GF-D8 (cell line): ENCODE measurements around the gene GALNT6.

Experiments used
- DNase-seq: peaks from one replicate; lab custom pipeline; 2025; lab: John Stamatoyannopoulos, UW

The GALNT6 gene

GRCh38 chr12:51391283-51392123 lies at the start of gene GALNT6:
Gene GALNT6 (minus strand): TSS chr12:51391406. CDS start chr12:51379781, 11,625 bp downstream.
- peak; percentile 30 for DNase-seq

GRCh38 chr12:51439330-51439729 lies 48.1 kb upstream of the GALNT6 start:
- no peak for DNase-seq

GRCh38 chr12:51437431-51437830 lies 46.2 kb upstream of the GALNT6 start:
- no peak for DNase-seq

GRCh38 chr12:51434305-51434704 lies 43.1 kb upstream of the GALNT6 start:
- no peak for DNase-seq

- no peak for DNase-seq
These were observed 41.7 kb upstream of the GALNT6 start for GRCh38 chr12:51432921-51433320.

- no peak for DNase-seq
These were observed 39.1 kb upstream of the GALNT6 start for GRCh38 chr12:51430196-51430895.

GRCh38 chr12:51429700-51430099 lies 38.5 kb upstream of the GALNT6 start:
- DNase-seq = no peak

GRCh38 chr12:51428256-51428655 lies 37.0 kb upstream of the GALNT6 start:
- DNase-seq = no peak

GRCh38 chr12:51424662-51425539 lies 33.7 kb upstream of the GALNT6 start, which contains the start of gene SLC4A8:
Gene SLC4A8 (plus strand): TSS chr12:51424831. CDS start chr12:51424988, 157 bp downstream.
- DNase-seq = no peak

- DNase-seq = no peak
These were observed 33.0 kb upstream of the GALNT6 start for GRCh38 chr12:51424094-51424661.

GRCh38 chr12:51421266-51421884 lies 30.2 kb upstream of the GALNT6 start:
- no peak for DNase-seq

GRCh38 chr12:51419425-51420193 lies 28.4 kb upstream of the GALNT6 start:
- no peak for DNase-seq

- no peak for DNase-seq
These were observed 26.6 kb upstream of the GALNT6 start for GRCh38 chr12:51417826-51418225.

- no peak for DNase-seq
These were observed 24.7 kb upstream of the GALNT6 start for GRCh38 chr12:51415931-51416330.

GRCh38 chr12:51413791-51414190 lies 22.6 kb upstream of the GALNT6 start:
- no peak for DNase-seq

- DNase-seq = no peak
These were observed 21.9 kb upstream of the GALNT6 start for GRCh38 chr12:51413149-51413548.

GRCh38 chr12:51409846-51410245 lies 18.6 kb upstream of the GALNT6 start:
- no peak for DNase-seq

GRCh38 chr12:51407604-51408003 lies 16.4 kb upstream of the GALNT6 start:
- DNase-seq = no peak

- no peak for DNase-seq
These were observed 15.7 kb upstream of the GALNT6 start for GRCh38 chr12:51406859-51407258.

- no peak for DNase-seq
These were observed 15.1 kb upstream of the GALNT6 start for GRCh38 chr12:51406290-51406689.

- no peak for DNase-seq
These were observed 14.6 kb upstream of the GALNT6 start for GRCh38 chr12:51405801-51406207.
